Liver (tissue), 9 donors: Measurements from ENCODE around the gene PREX1. TPM values are rescaled to one million over a fixed set of nuclear protein-coding genes. Genes with fewer than 3 reads are reported as not detected.

ENCODE experiments used
- DNase-seq: peaks from one replicate; pipeline ENCODE4 v3.0.0-alpha.2; 2017; ENCODE audit warnings: low spot score
- H3K27ac ChIP-seq, 2 donors: one replicate each; pipeline ENCODE4 v1.7.0; 2013; ENCODE audit warnings: inconsistent platforms in 2 of 2, low read length in 2 of 2, control low read depth in 1 of 2, low read depth in 1 of 2, mild to moderate bottlenecking in 1 of 2
- H3K27me3 ChIP-seq, 4 donors: one replicate each; pipeline versions ENCODE4 v1.6.1 to v1.7.0; 2013; ENCODE audit warnings: low read length in 3 of 4, inconsistent platforms in 1 of 4, mild to moderate bottlenecking in 1 of 4, moderate library complexity in 1 of 4; ENCODE audit not compliant: control insufficient read depth in 4 of 4, insufficient read depth in 4 of 4
- H3K36me3 ChIP-seq, 4 donors: one replicate each; pipeline versions ENCODE4 v1.6.1 to v1.7.0; 2013; ENCODE audit warnings: low read length in 3 of 4, mild to moderate bottlenecking in 3 of 4, low read depth in 1 of 4, moderate library complexity in 1 of 4; ENCODE audit not compliant: control insufficient read depth in 4 of 4, insufficient read depth in 3 of 4
- H3K4me1 ChIP-seq, 4 donors: one replicate each; pipeline versions ENCODE4 v1.6.1 to v1.7.0; 2013; ENCODE audit warnings: low read length in 3 of 4, mild to moderate bottlenecking in 3 of 4, moderate library complexity in 1 of 4; ENCODE audit not compliant: control insufficient read depth in 4 of 4, insufficient read depth in 4 of 4
- H3K4me3 ChIP-seq, 3 donors: one replicate each; pipeline versions ENCODE4 v1.6.1 to v1.7.0; 2013; ENCODE audit warnings: low read length in 3 of 3, control low read depth in 1 of 3, low read depth in 1 of 3, mild to moderate bottlenecking in 1 of 3
- H3K9ac ChIP-seq, 2 donors: one replicate each; pipeline ENCODE4 v1.7.0; 2013; ENCODE audit warnings: low read length in 2 of 2, mild to moderate bottlenecking in 2 of 2, moderate library complexity in 2 of 2, control low read depth in 1 of 2, low read depth in 1 of 2
- H3K9me3 ChIP-seq, 4 donors: one replicate each; pipeline versions ENCODE4 v1.6.1 to v1.7.0; 2013; ENCODE audit warnings: low read length in 3 of 4; ENCODE audit not compliant: control insufficient read depth in 4 of 4
- CTCF ChIP-seq: fragments of 150-350 bp; IDR thresholded peaks from 2 replicates; pipeline ENCODE4 v1.5.1; 2017; ENCODE audit warnings: improper control_type of control experiment, low read depth, low read length; ENCODE audit not compliant: missing input control
- EGR1 ChIP-seq, 2 donors: IDR thresholded peaks; 2 replicates each; pipeline ENCODE4 v1.6.1; 2016 to 2018; ENCODE audit warnings: antibody characterized with exemption in 2 of 2, low read depth in 2 of 2
- FOXA2 ChIP-seq: IDR thresholded peaks from 2 replicates; pipeline ENCODE4 v1.6.1; 2016; ENCODE audit warnings: antibody characterized with exemption
- HNF4G ChIP-seq: IDR thresholded peaks from 2 replicates; pipeline ENCODE4 v1.6.1; 2016; ENCODE audit warnings: antibody characterized with exemption
- JUND ChIP-seq, 2 donors: IDR thresholded peaks; 2 replicates each; pipeline ENCODE4 v1.6.1; 2016; ENCODE audit warnings: antibody characterized with exemption in 2 of 2
- RAD21 ChIP-seq, 2 donors: IDR thresholded peaks; 2 replicates each; pipeline ENCODE4 v1.6.1; 2016; ENCODE audit warnings: antibody characterized with exemption in 2 of 2, mild to moderate bottlenecking in 2 of 2
- RXRA ChIP-seq, 2 donors: IDR thresholded peaks; 2 replicates each; pipeline ENCODE4 v1.6.1; 2017 to 2018; ENCODE audit warnings: antibody characterized with exemption in 2 of 2, mild to moderate bottlenecking in 1 of 2
- TAF1 ChIP-seq: conservative IDR thresholded peaks from 2 replicates; pipeline ENCODE4 v1.6.1; 2016; ENCODE audit warnings: antibody characterized with exemption, mild to moderate bottlenecking
- YY1 ChIP-seq: IDR thresholded peaks from 2 replicates; pipeline ENCODE4 v1.6.1; 2016; ENCODE audit warnings: antibody characterized with exemption, mild to moderate bottlenecking
- ZBTB33 ChIP-seq: IDR thresholded peaks from 2 replicates; pipeline ENCODE4 v1.6.1; 2016; ENCODE audit warnings: antibody characterized with exemption
- WGBS: extraction: QIAGEN DNeasy Blood & Tissue Kit; methylation state at CpG from one replicate; pipeline ENCODE4 v1.1.7; 2013; 5-methylcytosine and 5-hydroxymethylcytosine counted together
- polyA plus RNA-seq, 2 donors: library from polyadenylated mRNA; stranded (reverse) in 1 of 2; unstranded in 1 of 2; fragments of 200-250 nt in 1 of 2; fragments of >200 nt in 1 of 2; fragmentation: Nextera tagmentation in 1 of 2; extraction: Ambion mirVana in 1 of 2; gene quantifications; one replicate each; pipeline versions ENCODE4 v1.2.1 to v1.2.3, GENCODE V29; 2013 to 2015
- total RNA-seq, 2 donors: library from RNA; depleted of rRNA; stranded (reverse); fragments of >200 nt; gene quantifications; one replicate each; pipeline ENCODE4 v1.2.3, GENCODE V29; 2014
- donor health status: healthy.
- donor health status: healthy.
- donor health status: healthy.
- donor health status: healthy.
- donor health status: healthy.

PREX1 gene
- total and polyA plus RNA-seq, 4 donors = 2.2 to 18.0 (median 10.8) TPM

GRCh38 chr20:48858075-48858790 lies 30.4 kb upstream of the PREX1 start:
- H3K27me3 ChIP-seq = no peaks in the 10 kb centered on the region
- WGBS = 73% methylated on average over 6 of the region's 6 CpGs
- TF ChIP-seq EGR1 (IDR thresholded peaks at IDR 0.05; ENCODE audit: low read depth in 2 of 2) = no peak
- H3K4me3 ChIP-seq = no peak overlapping the region
- H3K27ac ChIP-seq = no peak overlapping the region
- no peak overlapping the region for H3K9ac ChIP-seq
- no peak for DNase-seq
- H3K36me3 ChIP-seq = no peaks in the 10 kb centered on the region
- peaks cover 0 to 6% (median 2%) of the 10 kb centered on the region in 4 donors for H3K4me1 ChIP-seq
- H3K9me3 ChIP-seq = no peaks in the 10 kb centered on the region

DNA sequence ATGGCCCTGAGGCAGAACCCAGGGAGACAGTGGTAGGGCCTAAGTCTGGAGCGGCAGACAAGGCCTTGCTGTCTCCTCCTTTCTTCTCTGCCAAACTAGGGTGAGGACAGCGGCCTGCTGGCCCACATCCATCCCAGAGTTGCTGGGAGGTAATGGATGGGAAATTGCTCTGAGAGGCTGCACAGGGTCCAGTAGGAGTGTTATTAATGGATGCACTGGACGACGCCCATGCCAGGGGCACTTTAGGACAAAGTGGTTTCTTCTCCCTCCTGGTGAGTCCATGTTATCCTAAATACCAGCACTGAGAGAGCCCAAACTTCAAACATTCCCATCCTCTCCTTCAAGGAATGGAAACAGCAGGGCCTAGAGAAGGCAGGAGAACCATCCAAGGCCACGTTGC lies 28.3 kb upstream of the PREX1 start:
- TF ChIP-seq JUND (IDR thresholded peaks at IDR 0.05) (no peak), ZBTB33 (no peak), RAD21 (IDR thresholded peaks at IDR 0.05) (no peak), RXRA (IDR thresholded peaks at IDR 0.05) (no peak)
- DNase-seq = no peak
- H3K27me3 ChIP-seq = no peaks in the 10 kb centered on the region
- H3K4me3 ChIP-seq = no peak overlapping the region
- no peak overlapping the region for H3K27ac ChIP-seq
- H3K4me1 ChIP-seq = peaks cover under 1 to 8% (median 4%) of the 10 kb centered on the region in 4 donors
- H3K36me3 ChIP-seq = no peaks in the 10 kb centered on the region
- H3K9me3 ChIP-seq = no peaks in the 10 kb centered on the region
- H3K9ac ChIP-seq = no peak overlapping the region
- WGBS = 93% methylated on average over 5 of the region's 5 CpGs

GRCh38 chr20:48855046-48855445 lies 27.2 kb upstream of the PREX1 start:
- no peak overlapping the region for H3K9ac ChIP-seq
- no peak overlapping the region for H3K4me3 ChIP-seq
- 91% methylated on average over 4 of the region's 4 CpGs for WGBS
- no peak for DNase-seq
- H3K36me3 ChIP-seq = no peaks in the 10 kb centered on the region
- H3K27me3 ChIP-seq = no peaks in the 10 kb centered on the region
- no peak for TF ChIP-seq CTCF
- H3K27ac ChIP-seq = no peak overlapping the region
- no peaks in the 10 kb centered on the region for H3K9me3 ChIP-seq
- H3K4me1 ChIP-seq = peaks cover 3 to 17% (median 12%) of the 10 kb centered on the region in 4 donors

- H3K9ac ChIP-seq = no peak overlapping the region
- TF ChIP-seq YY1 (no peak), TAF1 (no peak), ZBTB33 (no peak), HNF4G (no peak), FOXA2 (no peak)
- no peak for DNase-seq
- H3K4me3 ChIP-seq = no peak overlapping the region
- no peak overlapping the region for H3K27ac ChIP-seq
- no peaks in the 10 kb centered on the region for H3K27me3 ChIP-seq
- H3K36me3 ChIP-seq = no peaks in the 10 kb centered on the region
- no peaks in the 10 kb centered on the region for H3K9me3 ChIP-seq
- H3K4me1 ChIP-seq = peaks cover 3 to 24% (median 16%) of the 10 kb centered on the region in 4 donors
Measured at GRCh38 chr20:48852609-48853008, 24.8 kb upstream of the PREX1 start.
